Endodermal cell (in vitro differentiated cells): ENCODE measurements around the gene ST3GAL3. TPM values are rescaled to one million over a fixed set of nuclear protein-coding genes. Genes with fewer than 3 reads are reported as not detected.

ENCODE experiments used
- DNase-seq: peaks from one replicate; pipeline ENCODE4 v3.0.0-alpha.2; 2017
- H3K27ac ChIP-seq: 2 replicates; pipeline ENCODE4 v1.5.1; 2013; ENCODE audit warnings: mild to moderate bottlenecking, low read depth, low read length, moderate library complexity
- H3K27me3 ChIP-seq: 2 replicates; pipeline ENCODE4 v1.6.1; 2013; ENCODE audit warnings: mild to moderate bottlenecking, low read length, moderate library complexity; ENCODE audit not compliant: insufficient read depth, control insufficient read depth, poor library complexity, severe bottlenecking
- H3K36me3 ChIP-seq: 2 replicates; pipeline ENCODE4 v1.7.0; 2013; ENCODE audit warnings: mild to moderate bottlenecking, low read length, moderate library complexity; ENCODE audit not compliant: control insufficient read depth, insufficient read depth
- H3K4me1 ChIP-seq: one replicate; pipeline ENCODE4 v1.7.0; 2013; ENCODE audit warnings: low read length; ENCODE audit not compliant: control insufficient read depth, insufficient read depth
- H3K4me3 ChIP-seq: 2 replicates; pipeline ENCODE4 v1.5.1; 2013; ENCODE audit warnings: mild to moderate bottlenecking, low read length, moderate library complexity
- H3K9ac ChIP-seq: 2 replicates; pipeline ENCODE4 v1.6.1; 2013; ENCODE audit warnings: mild to moderate bottlenecking, low read length, moderate library complexity; ENCODE audit not compliant: poor library complexity, severe bottlenecking; ENCODE audit errors: extremely low read depth
- H3K9me3 ChIP-seq: 2 replicates; pipeline ENCODE4 v1.6.1; 2013; ENCODE audit warnings: mild to moderate bottlenecking, low read length, moderate library complexity; ENCODE audit not compliant: control insufficient read depth
- H3K27ac Mint-ChIP-seq: 2 replicates; pipeline ENCODE4 v1.8.0; 2020; ENCODE audit warnings: mixed read lengths
- H3K27me3 Mint-ChIP-seq: 2 replicates; pipeline ENCODE4 v1.8.0; 2021; ENCODE audit warnings: mild to moderate bottlenecking, mixed read lengths; ENCODE audit not compliant: insufficient read depth
- H3K36me3 Mint-ChIP-seq: 2 replicates; pipeline ENCODE4 v1.8.0; 2020; ENCODE audit warnings: low read depth, mixed read lengths
- H3K4me1 Mint-ChIP-seq: 2 replicates; pipeline ENCODE4 v1.8.0; 2020; ENCODE audit warnings: mixed read lengths
- H3K4me3 Mint-ChIP-seq: 2 replicates; pipeline ENCODE4 v1.8.0; 2020; ENCODE audit warnings: mild to moderate bottlenecking, moderate library complexity, mixed read lengths
- H3K9me3 Mint-ChIP-seq: 2 replicates; pipeline ENCODE4 v1.8.0; 2020; ENCODE audit warnings: mild to moderate bottlenecking, mixed read lengths
- WGBS, 2 experiments: methylation state at CpG; one replicate each; pipeline versions ENCODE4 v1.1.5 to v1.1.7; 2013; ENCODE audit warnings: missing lambda C conversion rate in 2 of 2, mixed read lengths in 1 of 2; ENCODE audit not compliant: insufficient coverage in 1 of 2, insufficient read length in 1 of 2; 5-methylcytosine and 5-hydroxymethylcytosine counted together
- total RNA-seq, 2 donors: library from RNA; stranded (reverse); fragmentation: NEBNext Ultra II Directional in 1 of 2; extraction: Animal tissue kit (Norgen Biotek cat#: 25700) in 1 of 2; gene quantifications; 2 replicates in 1 of 2; 3 replicates in 1 of 2; pipeline ENCODE4 v1.2.1, GENCODE V29; 2021
- TF ChIP-seq, protein P1 (sequence below): fragments of 200-600 bp; sonication (generic); conservative IDR thresholded peaks from 2 replicates; pipeline ENCODE4 v1.5.0; 2021; ENCODE audit warnings: antibody characterized with exemption, mild to moderate bottlenecking

Gene ST3GAL3
- total RNA-seq, 2 donors from 2014 or later = 15.5 to 15.9 TPM

DNA sequence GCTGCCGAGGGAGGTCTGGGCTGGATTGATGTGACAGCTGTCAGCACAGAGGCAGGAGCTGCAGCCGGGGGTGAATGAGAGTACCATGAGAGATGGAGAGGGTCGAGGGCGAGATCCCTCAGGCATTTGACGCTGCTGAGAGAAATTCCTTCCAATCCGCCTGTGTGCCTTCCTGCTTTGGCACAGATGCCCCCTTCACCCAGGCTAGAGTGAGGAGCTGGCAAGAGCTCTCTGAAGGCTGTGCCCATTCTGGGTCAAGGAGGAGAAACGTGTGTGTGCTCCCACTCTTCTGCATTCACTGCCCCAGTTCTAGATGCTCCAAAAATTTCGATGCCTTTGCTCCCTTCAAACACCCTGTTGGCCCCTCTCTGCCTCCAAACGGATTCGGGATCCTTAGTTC lies 231.0 kb downstream of the ST3GAL3 start:
- WGBS, 2 experiments = 85 to 90% methylated on average over 6 to 10 of the region's 10 CpGs
- no peaks in the 10 kb centered on the region for H3K9me3 Mint-ChIP-seq
- no peaks in the 10 kb centered on the region for H3K4me1 ChIP-seq
- H3K27ac Mint-ChIP-seq = no peak overlapping the region
- no peak for DNase-seq
- peaks cover 9% of the 10 kb centered on the region for H3K4me1 Mint-ChIP-seq
- no peak overlapping the region for H3K4me3 Mint-ChIP-seq
- H3K9me3 ChIP-seq = no peaks in the 10 kb centered on the region
- peaks cover 27% of the 10 kb centered on the region for H3K27me3 Mint-ChIP-seq
- H3K27me3 ChIP-seq = peaks cover 22% of the 10 kb centered on the region
- H3K36me3 Mint-ChIP-seq = no peaks in the 10 kb centered on the region
- H3K9ac ChIP-seq = no peak overlapping the region
- H3K36me3 ChIP-seq = no peaks in the 10 kb centered on the region
- no peak overlapping the region for H3K4me3 ChIP-seq
- TF ChIP-seq, protein P1, sequence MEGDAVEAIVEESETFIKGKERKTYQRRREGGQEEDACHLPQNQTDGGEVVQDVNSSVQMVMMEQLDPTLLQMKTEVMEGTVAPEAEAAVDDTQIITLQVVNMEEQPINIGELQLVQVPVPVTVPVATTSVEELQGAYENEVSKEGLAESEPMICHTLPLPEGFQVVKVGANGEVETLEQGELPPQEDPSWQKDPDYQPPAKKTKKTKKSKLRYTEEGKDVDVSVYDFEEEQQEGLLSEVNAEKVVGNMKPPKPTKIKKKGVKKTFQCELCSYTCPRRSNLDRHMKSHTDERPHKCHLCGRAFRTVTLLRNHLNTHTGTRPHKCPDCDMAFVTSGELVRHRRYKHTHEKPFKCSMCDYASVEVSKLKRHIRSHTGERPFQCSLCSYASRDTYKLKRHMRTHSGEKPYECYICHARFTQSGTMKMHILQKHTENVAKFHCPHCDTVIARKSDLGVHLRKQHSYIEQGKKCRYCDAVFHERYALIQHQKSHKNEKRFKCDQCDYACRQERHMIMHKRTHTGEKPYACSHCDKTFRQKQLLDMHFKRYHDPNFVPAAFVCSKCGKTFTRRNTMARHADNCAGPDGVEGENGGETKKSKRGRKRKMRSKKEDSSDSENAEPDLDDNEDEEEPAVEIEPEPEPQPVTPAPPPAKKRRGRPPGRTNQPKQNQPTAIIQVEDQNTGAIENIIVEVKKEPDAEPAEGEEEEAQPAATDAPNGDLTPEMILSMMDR = no peak
- no peak overlapping the region for H3K27ac ChIP-seq

DNA sequence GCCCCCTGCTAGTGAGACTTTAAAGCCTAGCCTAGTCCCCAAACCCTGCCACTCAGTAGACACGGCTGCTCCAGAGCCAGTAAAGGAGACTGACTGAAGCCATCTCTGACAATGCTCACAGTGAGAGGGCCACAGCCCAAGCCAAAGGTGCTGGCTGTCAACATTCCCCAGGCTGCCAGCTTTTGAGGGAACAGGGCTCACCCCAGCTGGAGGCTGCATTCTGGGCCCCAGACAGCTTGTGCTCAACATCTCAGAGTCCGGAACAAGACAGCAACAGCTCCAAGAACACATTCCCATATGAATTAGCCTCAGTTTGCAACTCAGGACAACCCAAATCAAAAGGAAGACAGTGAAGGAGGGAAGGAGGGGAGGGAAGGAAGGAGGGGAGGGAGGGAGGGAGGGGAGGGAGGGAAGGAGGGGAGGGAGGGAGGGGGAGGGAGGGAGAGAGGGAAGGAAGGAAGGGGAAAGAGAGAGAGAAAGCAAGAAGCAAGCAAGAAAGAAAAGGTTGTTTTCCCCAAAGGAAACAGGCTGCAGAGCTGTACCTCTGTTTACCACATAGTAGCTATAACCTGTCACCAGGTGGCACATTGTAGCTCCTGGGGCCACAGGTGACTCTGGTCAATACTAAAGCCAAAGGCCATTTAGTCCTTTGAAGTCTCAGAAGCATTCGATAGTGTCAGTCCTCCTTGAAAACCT lies 231.7 kb downstream of the ST3GAL3 start:
- H3K36me3 Mint-ChIP-seq = no peaks in the 10 kb centered on the region
- Histone ChIP-seq H3K27me3 (peaks cover 16% of the 10 kb centered on the region), H3K36me3 (no peaks in the 10 kb centered on the region), H3K27ac (no peak overlapping the region), H3K9ac (no peak overlapping the region), H3K4me1 (no peaks in the 10 kb centered on the region), H3K9me3 (no peaks in the 10 kb centered on the region), H3K4me3 (no peak overlapping the region)
- H3K9me3 Mint-ChIP-seq = no peaks in the 10 kb centered on the region
- H3K4me1 Mint-ChIP-seq = peaks cover 9% of the 10 kb centered on the region
- WGBS, 2 experiments = 57 to 70% methylated on average over 2 to 3 of the region's 3 CpGs
- no peak for DNase-seq
- no peak overlapping the region for H3K27ac Mint-ChIP-seq
- TF ChIP-seq, protein P1 = peak; percentile 38
- H3K4me3 Mint-ChIP-seq = no peak overlapping the region
- H3K27me3 Mint-ChIP-seq = peaks cover 26% of the 10 kb centered on the region

DNA sequence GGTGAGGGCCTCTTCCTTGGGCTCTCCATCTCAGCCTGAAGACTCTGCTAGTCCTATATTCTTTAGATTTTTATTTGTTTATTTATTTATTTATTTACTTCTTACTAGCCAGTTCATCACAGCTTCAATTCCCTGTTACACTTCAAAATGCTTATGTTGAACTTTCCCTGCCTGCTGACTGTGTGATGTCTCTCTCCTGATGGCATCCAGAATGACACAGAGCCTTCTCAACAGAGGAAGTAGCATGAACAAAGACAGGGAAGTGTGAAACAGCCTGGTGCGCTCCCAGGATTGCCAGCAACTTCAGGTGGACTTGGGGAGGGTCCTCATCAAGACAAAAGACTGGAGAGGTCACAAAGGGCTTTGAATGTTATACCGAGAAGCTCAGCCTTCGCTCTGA lies 235.1 kb downstream of the ST3GAL3 start:
- H3K9me3 Mint-ChIP-seq = no peaks in the 10 kb centered on the region
- H3K27ac ChIP-seq = no peak overlapping the region
- H3K36me3 Mint-ChIP-seq = no peaks in the 10 kb centered on the region
- DNase-seq = no peak
- peaks cover 10% of the 10 kb centered on the region for H3K27me3 ChIP-seq
- TF ChIP-seq, protein P1 = no peak
- no peak overlapping the region for H3K27ac Mint-ChIP-seq
- no peak overlapping the region for H3K4me3 ChIP-seq
- peaks cover 7% of the 10 kb centered on the region for H3K4me1 Mint-ChIP-seq
- peaks cover 25% of the 10 kb centered on the region for H3K27me3 Mint-ChIP-seq
- no peak overlapping the region for H3K9ac ChIP-seq
- WGBS, 2 experiments = 87 to 100% methylated on average over 1 to 3 of the region's 3 CpGs
- H3K9me3 ChIP-seq = no peaks in the 10 kb centered on the region
- H3K36me3 ChIP-seq = no peaks in the 10 kb centered on the region
- H3K4me1 ChIP-seq = peaks cover 3% of the 10 kb centered on the region
- no peak overlapping the region for H3K4me3 Mint-ChIP-seq
